GM12878 (cell line): Measurements from ENCODE around the gene SLC24A3. TPM values are rescaled to one million over a fixed set of nuclear protein-coding genes. Genes with fewer than 3 reads are reported as not detected.

Experiments used
- ATAC-seq: fragments of 200-7000 bp; cut with Tn5 transposase; 3 replicates; pipeline ENCODE4 v1.9.1; 2020; ENCODE audit warnings: mild to moderate bottlenecking, moderate library complexity
- BruUV-seq: library from RNA; stranded (reverse); fragments of 400-500 nt; replicated peaks from 2 replicates; lab custom pipeline; 2021; lab: Mats Ljungman, UMichigan
- CTCF ChIA-PET: fragments of 300-600 bp; sonication (Branson Sonifier 250); formaldehyde crosslinking; extraction: SDS; loops from one replicate; lab custom pipeline; 2021; ENCODE audit warnings: inconsistent platforms; lab: Yijun Ruan, JAX
- POLR2A ChIA-PET: fragments of 350-600 bp; formaldehyde crosslinking; extraction: SDS; loops from one replicate; lab custom pipeline; 2021; ENCODE audit warnings: inconsistent platforms; lab: Charles Lee
- RAD21 ChIA-PET: fragments of 300-600 bp; sonication (Branson Sonifier 250); formaldehyde crosslinking; loops from one replicate; lab custom pipeline; 2023; ENCODE audit warnings: antibody characterized with exemption; ENCODE audit not compliant: unreplicated experiment; lab: Charles Lee
- SMC1A ChIA-PET: fragments of 300-600 bp; sonication (Branson Sonifier 250); formaldehyde crosslinking; loops from one replicate; lab custom pipeline; 2023; ENCODE audit not compliant: unreplicated experiment, uncharacterized antibody; lab: Charles Lee
- DNase-seq: peaks from one replicate; pipeline ENCODE4 v3.0.0-alpha.2; 2011; ENCODE audit warnings: low read depth, low spot score
- FAIRE-seq: peaks from 3 replicates; lab custom pipeline; 2011; peaks lifted over from hg19 to GRCh38; lab: Jason Lieb, UNC
- H2AFZ ChIP-seq: 2 replicates; pipeline ENCODE4 v1.6.0; 2011; ENCODE audit warnings: low read depth, low read length, control low read depth; ENCODE audit not compliant: control insufficient read depth
- H3K27ac ChIP-seq: 2 replicates; pipeline ENCODE4 v1.5.1; 2011; ENCODE audit warnings: control low read depth; ENCODE audit not compliant: control insufficient read depth, insufficient read depth
- H3K27me3 ChIP-seq, 2 experiments: replicated peaks in 1 of 2; 2 replicates each; pipeline versions ENCODE4 v1.6.0 to v1.6.1; 2011; ENCODE audit warnings: low read length in 1 of 2; ENCODE audit not compliant: control insufficient read depth in 2 of 2, insufficient read depth in 2 of 2
- H3K36me3 ChIP-seq, 2 experiments: 2 replicates each; pipeline ENCODE4 v1.5.1; 2011; ENCODE audit warnings: low read length in 1 of 2; ENCODE audit not compliant: control insufficient read depth in 2 of 2, insufficient read depth in 2 of 2
- H3K4me1 ChIP-seq: 2 replicates; pipeline ENCODE4 v1.6.1; 2011; ENCODE audit warnings: mild to moderate bottlenecking, low read length, moderate library complexity, mixed read lengths; ENCODE audit not compliant: control insufficient read depth, insufficient read depth
- H3K4me2 ChIP-seq: 2 replicates; pipeline ENCODE4 v1.6.0; 2011; ENCODE audit warnings: control low read depth; ENCODE audit not compliant: control insufficient read depth, insufficient read depth
- H3K4me3 ChIP-seq: fragments of 200-600 bp; sonication (generic); 2 replicates; pipeline ENCODE4 v1.5.1; 2016
- H3K79me2 ChIP-seq: 2 replicates; pipeline ENCODE4 v1.6.0; 2011; ENCODE audit warnings: low read length; ENCODE audit not compliant: control insufficient read depth, insufficient read depth
- H3K9ac ChIP-seq: 2 replicates; pipeline ENCODE4 v1.8.0; 2011; ENCODE audit warnings: low read length, control low read depth, mixed read lengths; ENCODE audit not compliant: control insufficient read depth, insufficient read depth
- H3K9me3 ChIP-seq: replicated peaks from 3 replicates; pipeline ENCODE4 v1.5.1; 2011; ENCODE audit warnings: mild to moderate bottlenecking, low read length; ENCODE audit not compliant: control insufficient read depth, insufficient read depth
- H4K20me1 ChIP-seq: 2 replicates; pipeline ENCODE4 v1.6.0; 2011; ENCODE audit not compliant: control insufficient read depth, insufficient read depth
- ATF7 ChIP-seq: fragments of 450-650 bp; IDR thresholded peaks from 2 replicates; pipeline ENCODE4 v1.6.1; 2016; ENCODE audit warnings: low read depth, mild to moderate bottlenecking
- BACH1 ChIP-seq: fragments of 450-650 bp; IDR thresholded peaks from 2 replicates; pipeline ENCODE4 v1.6.1; 2017; ENCODE audit warnings: mild to moderate bottlenecking, borderline replicate concordance
- CBX5 ChIP-seq: sonication (generic); IDR thresholded peaks from 2 replicates; pipeline ENCODE4 v1.6.1; 2016; ENCODE audit warnings: low read depth, moderate library complexity, mild to moderate bottlenecking, inconsistent platforms
- CHD1 ChIP-seq: IDR thresholded peaks from 2 replicates; pipeline ENCODE4 v1.6.1; 2012; ENCODE audit warnings: low read depth, low read length, improper control_type of control experiment
- EED ChIP-seq: sonication (generic); IDR thresholded peaks from 2 replicates; pipeline ENCODE4 v1.6.1; 2016; ENCODE audit warnings: antibody characterized with exemption, low read depth
- EP300 ChIP-seq, 2 experiments: fragments of 150-350 bp in 1 of 2; IDR thresholded peaks; 2 replicates each; pipeline ENCODE4 v1.6.1; 2011 to 2012; ENCODE audit warnings: low read depth in 2 of 2, low read length in 2 of 2, borderline replicate concordance in 1 of 2, improper control_type of control experiment in 1 of 2, inconsistent platforms in 1 of 2; ENCODE audit not compliant: control insufficient read depth in 1 of 2
- ESRRA ChIP-seq: IDR thresholded peaks from 2 replicates; pipeline ENCODE4 v1.6.1; 2012; ENCODE audit warnings: mild to moderate bottlenecking, low read length, improper control_type of control experiment
- FOS ChIP-seq: IDR thresholded peaks from 3 replicates; pipeline ENCODE4 v1.6.1; 2011; ENCODE audit warnings: borderline replicate concordance; ENCODE audit not compliant: insufficient read length; ENCODE audit errors: extremely low read depth
- HDAC2 ChIP-seq: fragments of 200-600 bp; sonication (generic); IDR thresholded peaks from 2 replicates; pipeline ENCODE4 v1.6.1; 2017
- MTA3 ChIP-seq: IDR thresholded peaks from 2 replicates; pipeline ENCODE4 v1.6.1; 2012; ENCODE audit warnings: low read length, inconsistent platforms, borderline replicate concordance
- NR2F1 ChIP-seq: fragments of 450-650 bp; conservative IDR thresholded peaks from 2 replicates; pipeline ENCODE4 v1.6.1; 2017; ENCODE audit warnings: mild to moderate bottlenecking
- RAD21 ChIP-seq: IDR thresholded peaks from 2 replicates; pipeline ENCODE4 v1.6.1; 2011; ENCODE audit warnings: mild to moderate bottlenecking, low read depth, low read length, moderate library complexity; ENCODE audit not compliant: insufficient read depth
- RAD51 ChIP-seq: fragments of 450-650 bp; IDR thresholded peaks from 2 replicates; pipeline ENCODE4 v1.6.1; 2016; ENCODE audit warnings: moderate library complexity, mild to moderate bottlenecking, inconsistent platforms
- SRF ChIP-seq, 2 experiments: IDR thresholded peaks; 2 replicates each; pipeline ENCODE4 v1.6.1; 2011; ENCODE audit warnings: low read depth in 2 of 2, low read length in 2 of 2, mild to moderate bottlenecking in 1 of 2, moderate library complexity in 1 of 2
- YBX1 ChIP-seq: fragments of 450-650 bp; IDR thresholded peaks from 2 replicates; pipeline ENCODE4 v1.6.1; 2016; ENCODE audit warnings: antibody characterized with exemption
- YY1 ChIP-seq: IDR thresholded peaks from 2 replicates; pipeline ENCODE4 v1.6.1; 2011; ENCODE audit warnings: low read depth, mild to moderate bottlenecking, low read length
- ZNF384 ChIP-seq: IDR thresholded peaks from 2 replicates; pipeline ENCODE4 v1.6.1; 2012; ENCODE audit warnings: low read depth, mild to moderate bottlenecking, low read length, improper control_type of control experiment, borderline replicate concordance
- whole genome bisulfite sequencing: methylation state at CpG from one replicate; pipeline ENCODE4 v1.1.6; 2016; ENCODE audit warnings: low lambda C conversion rate; ENCODE audit not compliant: insufficient replicate concordance, insufficient coverage; ENCODE audit errors: missing lambda C conversion rate; 5-methylcytosine and 5-hydroxymethylcytosine counted together
- in situ Hi-C: fragments of 300-500 bp; cut with MboI; formaldehyde crosslinking; loops from 9 replicates; pipeline ENCODE4 v1.14.3; 2018; ENCODE audit warnings: mixed read lengths
- intact Hi-C: fragments of 100-400 bp; cut with micrococcal nuclease; formaldehyde crosslinking; loops from one replicate; pipeline ENCODE4 v1.14.2; 2022; ENCODE audit not compliant: unreplicated experiment
- polyA plus RNA-seq, 11 experiments: library from polyadenylated mRNA; depleted of rRNA in 4 of 11; unstranded in 6 of 11; stranded (reverse) in 5 of 11; fragments of >200 nt; fragmentation: Nextera tagmentation in 4 of 11; fragmentation: Illumina TruSeq in 1 of 11; extraction: Ambion mirVana in 4 of 11; extraction: Trizol in 1 of 11; gene quantifications; 1 replicate in 1 of 11; 2 replicates in 10 of 11; pipeline versions ENCODE4 v1.2.1 to v1.2.3, GENCODE V29; 2011 to 2016; ENCODE audit warnings: inconsistent platforms in 2 of 11, missing spikeins in 2 of 11, low read depth in 1 of 11
- total RNA-seq, 4 experiments: library from RNA; depleted of rRNA in 3 of 4; stranded (reverse); fragments of >200 nt in 3 of 4; fragmentation: Illumina TruSeq in 1 of 4; extraction: Trizol in 1 of 4; gene quantifications; 2 replicates each; pipeline versions ENCODE4 v1.2.1 to v1.2.3, GENCODE V29; 2013 to 2021
- TF ChIP-seq, protein P1 (sequence below): fragments of 450-650 bp; conservative IDR thresholded peaks from 2 replicates; pipeline ENCODE4 v1.6.1; 2017; ENCODE audit warnings: mild to moderate bottlenecking, moderate library complexity
- TF ChIP-seq, protein P2 (sequence below): IDR thresholded peaks from 2 replicates; pipeline ENCODE4 v1.6.1; 2012; ENCODE audit warnings: low read depth, low read length, improper control_type of control experiment
- TF ChIP-seq, protein P3 (sequence below): IDR thresholded peaks from 2 replicates; pipeline ENCODE4 v1.6.1; 2012; ENCODE audit warnings: mild to moderate bottlenecking, low read depth, low read length

Gene SLC24A3
- total and polyA plus RNA-seq, 10 of the 15 experiments (the other 5 are each of a cell fraction or from before 2014, with no cell fraction given): 0.04 TPM; not detected in 9

DNA sequence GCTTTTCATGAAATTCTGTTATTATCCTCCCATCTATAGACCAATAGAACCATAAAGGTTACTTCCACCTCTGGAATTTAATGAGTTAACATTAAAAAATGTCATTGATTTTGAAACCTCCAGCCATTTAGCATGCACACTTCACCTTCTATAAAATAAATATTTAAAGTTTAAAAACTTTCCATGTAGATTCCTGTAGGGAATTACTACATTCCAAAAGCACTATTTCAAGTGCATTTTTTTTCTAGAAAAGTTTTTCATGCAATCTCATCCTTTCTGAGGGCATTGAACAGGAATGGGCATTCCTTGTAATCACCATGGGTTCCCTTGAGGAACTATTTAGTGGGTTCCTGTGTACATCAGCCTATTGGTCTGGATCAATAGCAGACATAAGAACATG, 291.8 kb downstream of the SLC24A3 start (continued):
- no peak for TF ChIP-seq FOS
- no peak for TF ChIP-seq RAD21
- no peak for TF ChIP-seq MTA3
- no peak for TF ChIP-seq ATF7
- no peak for TF ChIP-seq YY1
- no peak for TF ChIP-seq ESRRA
- no peak for TF ChIP-seq RAD51
- no peak for TF ChIP-seq EED
- no peak for TF ChIP-seq CBX5

DNA sequence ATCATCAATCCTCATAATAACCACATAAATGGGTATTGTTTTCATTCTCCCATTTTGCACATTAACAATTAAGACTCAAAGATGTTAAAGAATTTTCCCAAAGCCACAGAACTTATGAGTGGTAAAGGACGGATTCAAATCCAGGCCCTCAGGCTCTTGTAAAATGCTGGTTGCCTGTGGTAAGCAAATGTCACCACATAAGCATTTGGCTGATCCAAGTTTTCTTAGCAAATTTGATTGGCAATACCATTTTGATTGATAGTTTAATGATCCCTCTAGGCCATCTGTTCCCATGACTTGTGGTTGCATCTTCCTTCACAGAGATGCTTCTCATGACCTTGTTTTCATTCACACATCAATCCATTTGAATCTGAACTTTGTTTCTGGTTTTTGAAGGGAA, 293.6 kb downstream of the SLC24A3 start:
- BruUV-seq: no TSS peak

More for the DNA sequence above, 293.6 kb downstream of the SLC24A3 start:
- no peak overlapping the region for H3K4me2 ChIP-seq
- ChIA-PET RAD21 (no interaction called here), SMC1A (no interaction called here), POLR2A (no interaction called here), CTCF (no interaction called here)
- H2AFZ ChIP-seq: no peak overlapping the region
- H3K27ac ChIP-seq: no peak overlapping the region
- no peaks in the 10 kb centered on the region for H3K27me3 ChIP-seq
- 0% methylated on average over 1 of the region's 1 CpG for WGBS
- H3K9me3 ChIP-seq: no peaks in the 10 kb centered on the region
- no peaks in the 10 kb centered on the region for H4K20me1 ChIP-seq
- intact Hi-C loops (no loop called here), in situ Hi-C loops (no loop called here)
- no peak for DNase-seq
- TF ChIP-seq SRF (IDR thresholded peaks at IDR 0.05; ENCODE audit: low read depth in 2 of 2, low read length in 2 of 2): no peak
- TF ChIP-seq BACH1: no peak
- TF ChIP-seq, protein P1, sequence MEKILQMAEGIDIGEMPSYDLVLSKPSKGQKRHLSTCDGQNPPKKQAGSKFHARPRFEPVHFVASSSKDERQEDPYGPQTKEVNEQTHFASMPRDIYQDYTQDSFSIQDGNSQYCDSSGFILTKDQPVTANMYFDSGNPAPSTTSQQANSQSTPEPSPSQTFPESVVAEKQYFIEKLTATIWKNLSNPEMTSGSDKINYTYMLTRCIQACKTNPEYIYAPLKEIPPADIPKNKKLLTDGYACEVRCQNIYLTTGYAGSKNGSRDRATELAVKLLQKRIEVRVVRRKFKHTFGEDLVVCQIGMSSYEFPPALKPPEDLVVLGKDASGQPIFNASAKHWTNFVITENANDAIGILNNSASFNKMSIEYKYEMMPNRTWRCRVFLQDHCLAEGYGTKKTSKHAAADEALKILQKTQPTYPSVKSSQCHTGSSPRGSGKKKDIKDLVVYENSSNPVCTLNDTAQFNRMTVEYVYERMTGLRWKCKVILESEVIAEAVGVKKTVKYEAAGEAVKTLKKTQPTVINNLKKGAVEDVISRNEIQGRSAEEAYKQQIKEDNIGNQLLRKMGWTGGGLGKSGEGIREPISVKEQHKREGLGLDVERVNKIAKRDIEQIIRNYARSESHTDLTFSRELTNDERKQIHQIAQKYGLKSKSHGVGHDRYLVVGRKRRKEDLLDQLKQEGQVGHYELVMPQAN: no peak
- no peak for TF ChIP-seq ZNF384
- no peak for TF ChIP-seq YBX1
- no peak for TF ChIP-seq CHD1
- no peak for TF ChIP-seq NR2F1
- no peak for TF ChIP-seq HDAC2
- TF ChIP-seq, protein P2, sequence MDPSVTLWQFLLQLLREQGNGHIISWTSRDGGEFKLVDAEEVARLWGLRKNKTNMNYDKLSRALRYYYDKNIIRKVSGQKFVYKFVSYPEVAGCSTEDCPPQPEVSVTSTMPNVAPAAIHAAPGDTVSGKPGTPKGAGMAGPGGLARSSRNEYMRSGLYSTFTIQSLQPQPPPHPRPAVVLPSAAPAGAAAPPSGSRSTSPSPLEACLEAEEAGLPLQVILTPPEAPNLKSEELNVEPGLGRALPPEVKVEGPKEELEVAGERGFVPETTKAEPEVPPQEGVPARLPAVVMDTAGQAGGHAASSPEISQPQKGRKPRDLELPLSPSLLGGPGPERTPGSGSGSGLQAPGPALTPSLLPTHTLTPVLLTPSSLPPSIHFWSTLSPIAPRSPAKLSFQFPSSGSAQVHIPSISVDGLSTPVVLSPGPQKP: no peak
- TF ChIP-seq, protein P3, sequence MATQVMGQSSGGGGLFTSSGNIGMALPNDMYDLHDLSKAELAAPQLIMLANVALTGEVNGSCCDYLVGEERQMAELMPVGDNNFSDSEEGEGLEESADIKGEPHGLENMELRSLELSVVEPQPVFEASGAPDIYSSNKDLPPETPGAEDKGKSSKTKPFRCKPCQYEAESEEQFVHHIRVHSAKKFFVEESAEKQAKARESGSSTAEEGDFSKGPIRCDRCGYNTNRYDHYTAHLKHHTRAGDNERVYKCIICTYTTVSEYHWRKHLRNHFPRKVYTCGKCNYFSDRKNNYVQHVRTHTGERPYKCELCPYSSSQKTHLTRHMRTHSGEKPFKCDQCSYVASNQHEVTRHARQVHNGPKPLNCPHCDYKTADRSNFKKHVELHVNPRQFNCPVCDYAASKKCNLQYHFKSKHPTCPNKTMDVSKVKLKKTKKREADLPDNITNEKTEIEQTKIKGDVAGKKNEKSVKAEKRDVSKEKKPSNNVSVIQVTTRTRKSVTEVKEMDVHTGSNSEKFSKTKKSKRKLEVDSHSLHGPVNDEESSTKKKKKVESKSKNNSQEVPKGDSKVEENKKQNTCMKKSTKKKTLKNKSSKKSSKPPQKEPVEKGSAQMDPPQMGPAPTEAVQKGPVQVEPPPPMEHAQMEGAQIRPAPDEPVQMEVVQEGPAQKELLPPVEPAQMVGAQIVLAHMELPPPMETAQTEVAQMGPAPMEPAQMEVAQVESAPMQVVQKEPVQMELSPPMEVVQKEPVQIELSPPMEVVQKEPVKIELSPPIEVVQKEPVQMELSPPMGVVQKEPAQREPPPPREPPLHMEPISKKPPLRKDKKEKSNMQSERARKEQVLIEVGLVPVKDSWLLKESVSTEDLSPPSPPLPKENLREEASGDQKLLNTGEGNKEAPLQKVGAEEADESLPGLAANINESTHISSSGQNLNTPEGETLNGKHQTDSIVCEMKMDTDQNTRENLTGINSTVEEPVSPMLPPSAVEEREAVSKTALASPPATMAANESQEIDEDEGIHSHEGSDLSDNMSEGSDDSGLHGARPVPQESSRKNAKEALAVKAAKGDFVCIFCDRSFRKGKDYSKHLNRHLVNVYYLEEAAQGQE: no peak
- no peak for TF ChIP-seq EP300 (IDR thresholded peaks at IDR 0.05; ENCODE audit: borderline replicate concordance in 1 of 2, control insufficient read depth in 1 of 2, low read depth in 2 of 2, low read length in 2 of 2)
- no peak overlapping the region for H3K9ac ChIP-seq
- no peak for FAIRE-seq
- no peaks in the 10 kb centered on the region for H3K4me1 ChIP-seq
- H3K4me3 ChIP-seq: no peak overlapping the region
- no peak for ATAC-seq
- no peaks in the 10 kb centered on the region for H3K36me3 ChIP-seq
- no peaks in the 10 kb centered on the region for H3K79me2 ChIP-seq
